Measurements from ENCODE around the gene MINK1.
"Not testable (repeated sequence)": the region's sequence is repeated elsewhere in the genome, so short reads cannot be mapped to it uniquely, and the experiment has no call there.

The MINK1 gene

GRCh38 chr17:4897785-4898184 is 64.6 kb downstream of the MINK1 start:
- no peak for DNase-seq

- DNase-seq = no peak
Observed at GRCh38 chr17:4898351-4898750, 65.2 kb downstream of the MINK1 start.

- no peak for DNase-seq
Observed at GRCh38 chr17:4898927-4899326, 65.8 kb downstream of the MINK1 start.

GRCh38 chr17:4899341-4900230 is 66.4 kb downstream of the MINK1 start, which contains the start of gene C17orf107:
TSS of gene C17orf107 (plus strand) at chr17:4899536. CDS start at chr17:4899763, 227 bp downstream.
- peak in 35 of 56 donors; percentile 9 to 78 (median 53) for DNase-seq

GRCh38 chr17:4900231-4901107 is 67.3 kb downstream of the MINK1 start:
- DNase-seq = peak in 1 of 56 donors; percentile 35

GRCh38 chr17:4901108-4901647 is 68.0 kb downstream of the MINK1 start:
- no peak for DNase-seq

- peak in 30 of 56 donors; percentile 21 to 77 (median 48) for DNase-seq
Observed at GRCh38 chr17:4901648-4902344, 68.7 kb downstream of the MINK1 start.

- DNase-seq = no peak
Observed at GRCh38 chr17:4902540-4902939, 69.4 kb downstream of the MINK1 start.

- DNase-seq = peak in 44 of 56 donors; percentile 17 to 86 (median 44)
Observed at GRCh38 chr17:4903051-4903818, 70.1 kb downstream of the MINK1 start, which contains the start of gene CHRNE. TSS of gene CHRNE (minus strand) at chr17:4903098. CDS start at chr17:4903063, 35 bp downstream.

GRCh38 chr17:4906642-4907041 is 73.5 kb downstream of the MINK1 start:
- DNase-seq = not testable (repeated sequence)

GRCh38 chr17:4908301-4908700 is 75.2 kb downstream of the MINK1 start:
- DNase-seq = peak in 4 of 56 donors; percentile 8 to 17 (median 8)

GRCh38 chr17:4908711-4909496 is 75.8 kb downstream of the MINK1 start:
- DNase-seq = peak in 54 of 56 donors; percentile 25 to 89 (median 70)

- no peak for DNase-seq
Observed at GRCh38 chr17:4913994-4914393, 80.9 kb downstream of the MINK1 start.

- not testable (repeated sequence) for DNase-seq
Observed at GRCh38 chr17:4914551-4914950, 81.4 kb downstream of the MINK1 start.

GRCh38 chr17:4919511-4920047 is 86.4 kb downstream of the MINK1 start:
- no peak for DNase-seq

- DNase-seq = no peak
Observed at GRCh38 chr17:4920351-4921048, 87.4 kb downstream of the MINK1 start.

GRCh38 chr17:4921320-4921719 is 88.2 kb downstream of the MINK1 start:
- no peak for DNase-seq

Measured in amygdala (tissue), 56 donors.